Suprapubic skin (tissue), 4 donors: Measurements from ENCODE around the gene LGALS14.

Experiments
- EP300 ChIP-seq: sonication (generic); formaldehyde crosslinking; IDR thresholded peaks from one replicate; pipeline ENCODE4 v1.6.1; 2017; ENCODE audit warnings: antibody characterized with exemption
- POLR2A ChIP-seq, 2 donors: fragments of 450-650 bp; IDR thresholded peaks; one replicate each; pipeline ENCODE4 v1.6.1; 2017; ENCODE audit warnings: antibody characterized with exemption in 2 of 2, mild to moderate bottlenecking in 2 of 2, moderate library complexity in 2 of 2
- POLR2AphosphoS5 ChIP-seq, 3 donors: sonication (generic); formaldehyde crosslinking; IDR thresholded peaks; one replicate each; pipeline ENCODE4 v1.6.1; 2017; ENCODE audit warnings: antibody characterized with exemption in 3 of 3
- TF ChIP-seq, protein P1 (sequence below), 2 donors: fragments of 200-600 bp in 1 of 2; fragments of 450-650 bp in 1 of 2; sonication (generic) in 1 of 2; IDR thresholded peaks; one replicate each; pipeline ENCODE4 v1.5.1; 2016 to 2019; ENCODE audit warnings: antibody characterized with exemption in 2 of 2, mild to moderate bottlenecking in 1 of 2, moderate library complexity in 1 of 2

DNA sequence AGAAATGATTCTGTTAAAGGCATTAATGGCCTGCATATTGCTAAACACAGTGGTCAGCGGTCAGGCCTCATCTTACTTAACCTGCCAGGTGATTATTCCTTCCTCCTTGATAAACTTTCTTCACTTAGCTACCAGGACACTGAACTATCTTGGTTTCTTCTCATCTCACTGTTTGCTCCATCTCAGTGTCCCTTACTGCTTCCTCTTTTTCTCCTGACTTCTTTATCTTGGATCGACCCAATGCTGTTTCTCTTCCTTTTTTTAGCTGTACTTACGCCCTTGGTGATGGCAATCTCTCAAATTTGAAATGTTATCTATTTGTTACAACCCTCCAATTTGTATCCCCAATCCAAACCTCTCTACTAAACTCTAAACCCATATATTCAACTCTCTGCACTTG is 41.4 kb downstream of the LGALS14 start:
- TF ChIP-seq, protein P1, sequence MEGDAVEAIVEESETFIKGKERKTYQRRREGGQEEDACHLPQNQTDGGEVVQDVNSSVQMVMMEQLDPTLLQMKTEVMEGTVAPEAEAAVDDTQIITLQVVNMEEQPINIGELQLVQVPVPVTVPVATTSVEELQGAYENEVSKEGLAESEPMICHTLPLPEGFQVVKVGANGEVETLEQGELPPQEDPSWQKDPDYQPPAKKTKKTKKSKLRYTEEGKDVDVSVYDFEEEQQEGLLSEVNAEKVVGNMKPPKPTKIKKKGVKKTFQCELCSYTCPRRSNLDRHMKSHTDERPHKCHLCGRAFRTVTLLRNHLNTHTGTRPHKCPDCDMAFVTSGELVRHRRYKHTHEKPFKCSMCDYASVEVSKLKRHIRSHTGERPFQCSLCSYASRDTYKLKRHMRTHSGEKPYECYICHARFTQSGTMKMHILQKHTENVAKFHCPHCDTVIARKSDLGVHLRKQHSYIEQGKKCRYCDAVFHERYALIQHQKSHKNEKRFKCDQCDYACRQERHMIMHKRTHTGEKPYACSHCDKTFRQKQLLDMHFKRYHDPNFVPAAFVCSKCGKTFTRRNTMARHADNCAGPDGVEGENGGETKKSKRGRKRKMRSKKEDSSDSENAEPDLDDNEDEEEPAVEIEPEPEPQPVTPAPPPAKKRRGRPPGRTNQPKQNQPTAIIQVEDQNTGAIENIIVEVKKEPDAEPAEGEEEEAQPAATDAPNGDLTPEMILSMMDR (IDR thresholded peaks at IDR 0.05): no peak
- TF ChIP-seq POLR2A (IDR thresholded peaks at IDR 0.05) (no peak), POLR2AphosphoS5 (IDR thresholded peaks at IDR 0.05) (no peak), EP300 (no peak)
